Mesodermal cell (in vitro differentiated cells): ENCODE results near the gene RIOK2.
A peak's percentile ranks its signal among the peaks of the same experiment; 100 is the strongest.

Experiments used
- H3K27ac ChIP-seq: 2 replicates; pipeline ENCODE4 v1.7.0; 2013; ENCODE audit warnings: mild to moderate bottlenecking, low read depth, low read length, moderate library complexity; ENCODE audit not compliant: severe bottlenecking
- H3K36me3 ChIP-seq: 2 replicates; pipeline ENCODE4 v1.7.1; 2013; ENCODE audit warnings: mild to moderate bottlenecking, low read length, moderate library complexity; ENCODE audit not compliant: control insufficient read depth, insufficient read depth
- H3K4me1 ChIP-seq: one replicate; pipeline ENCODE4 v1.7.1; 2013; ENCODE audit warnings: mild to moderate bottlenecking, low read length; ENCODE audit not compliant: insufficient read depth, control insufficient read depth, poor library complexity, severe bottlenecking
- H3K4me3 ChIP-seq: 2 replicates; pipeline ENCODE4 v1.7.0; 2013; ENCODE audit warnings: low read length, control low read depth, mild to moderate bottlenecking; ENCODE audit not compliant: insufficient read depth, poor library complexity, severe bottlenecking; ENCODE audit errors: extremely low read depth
- H3K9me3 ChIP-seq: 2 replicates; pipeline ENCODE4 v1.7.1; 2013; ENCODE audit warnings: mild to moderate bottlenecking, low read length, moderate library complexity; ENCODE audit not compliant: control insufficient read depth
- WGBS, 2 experiments: methylation state at CpG; one replicate each; pipeline ENCODE4 v1.1.5; 2013; ENCODE audit warnings: missing lambda C conversion rate in 2 of 2; ENCODE audit not compliant: insufficient coverage in 2 of 2; 5-methylcytosine and 5-hydroxymethylcytosine counted together

RIOK2 gene

DNA sequence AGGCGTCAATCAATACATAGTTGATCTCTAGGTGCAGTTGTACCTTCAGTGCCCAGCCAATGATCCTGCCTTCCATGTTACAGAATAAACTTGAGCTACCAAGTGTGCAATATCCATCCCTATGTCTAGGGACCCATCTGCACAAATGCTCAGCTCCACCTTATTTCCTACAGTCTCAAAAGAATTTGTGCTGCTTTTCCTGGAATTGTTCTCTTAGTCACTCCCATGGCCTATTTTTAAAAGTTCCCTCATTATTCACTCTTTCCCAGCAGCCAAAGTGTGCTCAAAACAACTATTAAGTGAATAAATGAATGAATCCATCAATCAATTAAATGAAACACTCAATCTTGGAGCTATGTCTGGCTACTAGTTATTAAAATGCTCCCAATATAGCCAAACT, 55.3 kb downstream of the RIOK2 start:
- Histone ChIP-seq H3K4me3 (no peak overlapping the region), H3K36me3 (no peaks in the 10 kb centered on the region), H3K27ac (no peak overlapping the region), H3K9me3 (no peaks in the 10 kb centered on the region), H3K4me1 (peaks cover 2% of the 10 kb centered on the region)
- 100% methylated on average over 1 of the region's 1 CpG for WGBS, 2 experiments

DNA sequence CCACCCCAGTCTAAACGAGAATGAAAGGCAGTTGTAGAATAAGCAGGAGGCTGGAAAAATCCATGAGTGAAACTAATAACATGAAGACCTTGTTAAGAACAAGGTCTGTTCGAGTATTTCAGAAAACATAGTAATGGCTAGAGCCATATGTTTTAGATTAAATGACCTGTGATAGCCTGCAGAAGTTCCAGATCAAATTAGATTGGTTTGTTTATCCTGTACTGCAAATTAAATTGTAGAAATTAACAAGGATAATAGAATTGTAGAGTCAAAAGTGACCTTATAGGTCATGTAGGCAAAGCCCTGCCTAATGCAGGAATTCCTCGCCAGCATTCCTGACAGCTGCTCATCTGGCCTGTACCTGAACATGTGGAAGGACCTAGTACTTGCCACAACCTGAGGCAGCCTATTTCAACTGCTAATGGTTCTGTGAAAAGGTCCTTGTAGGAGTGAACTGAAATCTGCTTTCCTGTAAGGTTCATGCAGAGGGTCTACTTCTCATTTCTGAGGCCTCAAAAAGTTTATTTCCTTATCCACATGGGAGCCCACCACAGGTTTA, 57.8 kb downstream of the RIOK2 start:
- Histone ChIP-seq H3K27ac (no peak overlapping the region), H3K9me3 (no peaks in the 10 kb centered on the region), H3K4me1 (peaks cover 2% of the 10 kb centered on the region), H3K36me3 (no peaks in the 10 kb centered on the region), H3K4me3 (no peak overlapping the region)
- WGBS, 2 experiments = 83 to 85% methylated on average over 2 to 3 of the region's 3 CpGs

DNA sequence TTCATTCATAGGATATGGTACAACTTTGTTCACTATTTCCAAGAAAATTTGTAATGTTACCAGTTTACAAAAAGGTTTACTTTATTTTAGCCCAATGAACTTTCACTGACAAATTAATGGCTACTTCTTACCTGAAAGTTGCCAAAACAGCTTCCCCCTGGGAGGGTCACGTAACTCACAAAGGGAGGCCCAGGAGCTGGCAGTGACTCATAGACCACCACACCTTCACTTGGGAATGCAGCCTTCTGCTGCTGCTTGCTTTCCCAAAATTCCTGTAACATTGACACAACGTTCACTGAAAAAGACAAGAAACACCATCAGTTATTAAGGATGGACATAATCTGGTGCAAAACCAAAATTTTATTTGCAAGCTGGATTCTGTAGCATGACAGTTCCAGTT, 58.7 kb downstream of the RIOK2 start:
- no peaks in the 10 kb centered on the region for H3K9me3 ChIP-seq
- WGBS, 2 experiments = 75 to 80% methylated on average over 1 to 2 of the region's 2 CpGs
- no peaks in the 10 kb centered on the region for H3K36me3 ChIP-seq
- peaks cover 2% of the 10 kb centered on the region for H3K4me1 ChIP-seq
- no peak overlapping the region for H3K27ac ChIP-seq
- no peak overlapping the region for H3K4me3 ChIP-seq

DNA sequence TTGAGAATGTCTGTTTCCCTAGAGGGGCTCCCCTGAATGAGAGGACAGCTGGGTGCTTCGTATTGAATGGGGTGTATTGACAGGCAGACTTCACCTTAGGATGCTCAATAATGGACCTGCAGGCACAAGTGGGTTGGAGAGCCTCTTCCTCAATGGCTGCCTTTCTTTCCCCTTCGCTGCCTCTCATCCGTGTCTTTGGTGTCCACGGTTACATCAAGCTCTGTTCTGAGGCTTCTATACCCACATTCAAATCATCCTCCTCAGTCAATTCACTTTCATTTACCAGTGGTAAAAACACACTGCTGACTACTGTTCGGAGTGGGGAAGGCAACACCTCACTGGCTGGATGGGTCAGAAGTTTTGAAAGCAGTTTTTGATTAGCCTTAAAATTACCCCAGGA, 61.2 kb downstream of the RIOK2 start:
- Histone ChIP-seq H3K9me3 (no peaks in the 10 kb centered on the region), H3K4me3 (no peak overlapping the region), H3K27ac (no peak overlapping the region), H3K4me1 (peaks cover 2% of the 10 kb centered on the region), H3K36me3 (no peaks in the 10 kb centered on the region)
- 88 to 100% methylated on average over 3 to 4 of the region's 5 CpGs for WGBS, 2 experiments

DNA sequence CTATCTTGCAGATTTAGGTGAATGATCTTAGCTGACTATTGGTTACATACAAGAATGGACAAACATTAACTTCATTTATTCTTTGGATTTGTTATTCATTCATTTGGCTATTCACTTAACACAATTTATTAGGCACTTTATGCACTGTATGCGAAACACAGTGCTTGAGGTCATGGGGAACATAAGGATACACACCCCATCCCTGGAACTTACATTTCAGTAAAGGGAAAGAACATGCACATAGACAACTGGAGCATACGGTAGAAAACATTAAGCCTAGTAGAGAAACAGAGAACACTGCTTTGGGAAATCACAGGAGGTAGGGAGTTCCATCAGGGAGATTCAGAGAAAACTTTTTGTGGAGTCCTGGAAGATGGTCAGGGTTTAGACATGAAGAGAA, 62.9 kb downstream of the RIOK2 start:
- WGBS, 2 experiments = 92 to 95% methylated on average over 1 to 2 of the region's 2 CpGs
- H3K9me3 ChIP-seq = no peaks in the 10 kb centered on the region
- H3K36me3 ChIP-seq = no peaks in the 10 kb centered on the region
- peaks cover 2% of the 10 kb centered on the region for H3K4me1 ChIP-seq
- H3K4me3 ChIP-seq = no peak overlapping the region
- no peak overlapping the region for H3K27ac ChIP-seq

DNA sequence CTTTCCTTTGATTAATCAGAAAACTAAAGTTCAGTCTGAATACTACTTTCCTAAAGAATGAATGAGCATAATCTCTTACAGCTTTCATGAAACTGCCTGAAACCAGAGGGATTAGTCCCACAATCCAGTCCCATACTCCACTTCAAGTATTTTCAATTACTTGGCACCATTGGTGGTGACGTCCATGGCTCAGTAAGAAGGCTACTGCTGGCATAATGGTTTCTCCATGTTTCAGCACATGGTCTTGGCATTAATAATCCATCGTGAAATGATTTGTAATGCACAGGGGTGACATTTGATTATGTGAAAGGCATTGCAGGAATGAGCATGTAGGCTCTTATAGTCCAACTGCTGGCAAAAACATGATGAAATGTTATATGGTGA, 64.0 kb downstream of the RIOK2 start:
- H3K27ac ChIP-seq = no peak overlapping the region
- WGBS, 2 experiments = 100% methylated on average over 1 to 2 of the region's 2 CpGs
- no peaks in the 10 kb centered on the region for H3K9me3 ChIP-seq
- no peaks in the 10 kb centered on the region for H3K4me1 ChIP-seq
- no peak overlapping the region for H3K4me3 ChIP-seq
- no peaks in the 10 kb centered on the region for H3K36me3 ChIP-seq

DNA sequence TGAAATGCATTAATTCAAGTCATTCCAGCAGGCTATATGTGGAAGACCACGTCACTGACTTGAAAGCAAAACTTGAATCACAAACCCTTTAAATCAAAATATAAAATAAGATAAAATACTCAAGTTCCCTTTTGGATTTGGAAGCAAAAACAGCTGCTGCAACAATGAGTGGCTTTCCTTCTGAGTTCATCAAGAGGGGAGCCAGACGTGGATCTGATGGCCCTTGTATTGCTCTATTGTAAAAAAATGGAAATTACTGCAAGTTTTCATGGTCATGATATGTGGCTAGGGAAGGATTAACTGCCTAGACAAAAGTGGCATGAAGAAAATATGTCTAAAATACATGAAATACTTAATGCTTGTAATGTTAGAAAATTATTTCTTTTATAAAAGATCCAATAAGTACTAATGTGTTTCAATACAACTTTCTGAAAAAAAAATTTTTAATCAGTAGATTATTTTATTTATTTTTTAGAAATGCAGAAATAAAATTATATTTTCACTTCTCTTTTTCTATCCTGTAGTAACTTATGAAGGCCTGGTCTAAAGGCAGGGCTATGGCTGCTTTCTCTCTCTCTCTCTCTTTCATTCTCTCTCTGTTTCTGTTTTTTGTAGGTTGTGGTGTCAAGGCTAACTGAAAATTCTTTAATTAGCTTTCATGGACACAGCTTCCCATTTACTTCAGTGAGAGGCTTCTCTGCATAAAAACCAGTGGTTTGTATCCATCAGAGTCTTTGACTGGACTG, 64.6 kb downstream of the RIOK2 start:
- 75 to 100% methylated on average over 1 of the region's 2 CpGs for WGBS, 2 experiments
- Histone ChIP-seq H3K4me1 (no peaks in the 10 kb centered on the region), H3K36me3 (no peaks in the 10 kb centered on the region), H3K9me3 (no peaks in the 10 kb centered on the region), H3K4me3 (no peak overlapping the region), H3K27ac (no peak overlapping the region)

DNA sequence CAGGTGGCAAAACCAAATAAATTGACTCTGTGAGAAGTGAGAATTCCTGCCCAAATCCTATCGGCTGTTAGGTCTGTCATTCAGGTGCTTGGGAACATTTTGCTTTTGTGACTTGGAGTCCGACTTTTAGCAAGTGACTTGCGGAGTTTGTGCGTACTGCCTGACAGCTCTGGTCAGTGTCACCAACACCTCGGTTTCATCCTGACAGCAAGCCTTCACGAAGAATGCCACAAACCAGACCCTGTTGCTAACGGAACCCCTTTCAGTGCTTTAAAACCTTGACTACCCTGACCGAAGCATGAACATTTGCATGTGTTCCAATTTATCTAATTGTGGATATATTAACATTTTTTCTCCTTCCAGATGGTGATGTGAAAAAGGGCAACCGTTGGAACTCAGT, 67.1 kb downstream of the RIOK2 start:
- no peaks in the 10 kb centered on the region for H3K36me3 ChIP-seq
- 88 to 93% methylated on average over 6 of the region's 9 CpGs for WGBS, 2 experiments
- H3K4me3 ChIP-seq = no peak overlapping the region
- no peaks in the 10 kb centered on the region for H3K9me3 ChIP-seq
- no peaks in the 10 kb centered on the region for H3K4me1 ChIP-seq
- H3K27ac ChIP-seq = peak overlapping the region; percentile 46

DNA sequence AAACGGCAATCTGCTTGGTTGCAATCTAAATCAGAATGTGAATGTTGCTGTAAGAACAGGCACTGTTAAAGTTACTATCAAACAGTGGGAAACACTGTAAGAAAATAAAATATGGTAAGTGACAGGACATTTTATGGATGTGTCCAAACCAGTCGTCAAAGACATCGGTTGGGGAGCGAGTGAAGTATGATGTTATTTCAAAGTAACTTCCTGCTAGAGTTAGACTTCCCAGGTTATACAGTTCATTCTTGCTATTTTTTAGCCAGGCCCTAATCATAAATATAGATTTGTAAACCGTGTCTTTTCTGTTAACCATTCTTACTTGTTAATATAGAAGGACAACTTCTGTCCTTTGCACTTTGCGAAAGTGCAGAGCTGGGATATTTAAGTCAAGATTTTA, 70.8 kb downstream of the RIOK2 start:
- Histone ChIP-seq H3K27ac (peak overlapping the region; percentile 31), H3K36me3 (no peaks in the 10 kb centered on the region), H3K4me1 (no peaks in the 10 kb centered on the region), H3K9me3 (no peaks in the 10 kb centered on the region), H3K4me3 (no peak overlapping the region)
- 98 to 100% methylated on average over 1 to 4 of the region's 6 CpGs for WGBS, 2 experiments

DNA sequence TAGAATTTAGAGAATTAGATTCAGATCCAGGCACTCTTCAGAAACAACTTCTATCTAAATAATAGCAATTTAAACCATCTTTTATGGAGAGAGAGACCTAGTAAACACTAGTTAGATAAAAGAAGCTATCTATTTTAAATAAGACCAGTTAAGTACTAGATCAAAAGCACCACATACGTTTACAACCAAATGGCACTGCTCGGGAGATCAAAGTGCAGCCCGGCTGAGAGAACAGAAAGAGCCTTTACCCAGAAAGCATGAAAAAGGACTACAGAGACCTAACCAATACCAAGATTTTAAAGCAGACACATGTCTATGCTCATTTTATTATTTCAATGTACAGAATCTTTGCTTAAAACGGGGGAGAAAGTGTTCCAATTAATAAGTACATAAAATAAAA, 71.4 kb downstream of the RIOK2 start:
- no peak overlapping the region for H3K4me3 ChIP-seq
- peaks cover 2% of the 10 kb centered on the region for H3K4me1 ChIP-seq
- WGBS, 2 experiments = 27% methylated on average over 3 of the region's 4 CpGs; no CpG with 5 or more reads in 1 of the 2 experiments
- peak overlapping the region; percentile 31 for H3K27ac ChIP-seq
- no peaks in the 10 kb centered on the region for H3K9me3 ChIP-seq
- H3K36me3 ChIP-seq = no peaks in the 10 kb centered on the region

DNA sequence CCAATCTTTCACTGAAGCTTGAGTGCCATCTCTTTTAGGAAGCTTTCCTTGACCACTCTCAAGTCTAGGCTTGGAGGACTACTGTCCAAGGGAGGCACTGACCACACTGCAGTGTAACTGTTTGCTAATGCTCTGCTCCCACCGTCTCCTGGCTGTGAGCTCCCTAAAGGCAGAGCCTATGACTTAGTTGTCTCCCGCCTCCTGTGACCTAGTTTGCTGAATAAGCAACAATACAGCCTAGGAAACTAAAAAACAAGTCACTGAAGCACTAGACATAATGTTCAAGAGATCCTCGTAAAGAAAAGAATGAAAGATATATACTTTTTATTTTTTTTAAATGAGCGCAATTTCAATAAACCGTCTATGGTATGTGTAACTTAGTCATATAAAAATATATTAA, 72.0 kb downstream of the RIOK2 start:
- WGBS, 2 experiments = 67 to 69% methylated on average over 1 to 2 of the region's 5 CpGs
- no peak overlapping the region for H3K4me3 ChIP-seq
- no peak overlapping the region for H3K27ac ChIP-seq
- no peaks in the 10 kb centered on the region for H3K9me3 ChIP-seq
- no peaks in the 10 kb centered on the region for H3K36me3 ChIP-seq
- H3K4me1 ChIP-seq = peaks cover 6% of the 10 kb centered on the region
